Common myeloid progenitor, CD34-positive (primary cell): ENCODE measurements around the gene GNAL.

Experiments
- CTCF ChIA-PET: fragments of 350-600 bp; sonication (Branson Sonifier 250); formaldehyde crosslinking; loops from one replicate; lab custom pipeline; 2021; ENCODE audit warnings: antibody characterized with exemption; lab: Charles Lee
- POLR2A ChIA-PET: fragments of 350-600 bp; sonication (Branson Sonifier 250); formaldehyde crosslinking; loops from one replicate; lab custom pipeline; 2021; ENCODE audit warnings: antibody characterized with exemption; lab: Charles Lee
- DNase-seq, 3 donors: peaks; one replicate each; pipeline versions ENCODE4 v3.0.0 to v3.0.0-alpha.2; 2013
- H3K27ac ChIP-seq, 2 experiments: 1 replicate in 1 of 2; 2 replicates in 1 of 2; pipeline ENCODE4 v1.7.0; 2013; ENCODE audit warnings: inconsistent platforms in 2 of 2, low read length in 2 of 2, mild to moderate bottlenecking in 2 of 2, low read depth in 1 of 2, moderate library complexity in 1 of 2; ENCODE audit not compliant: severe bottlenecking in 2 of 2, insufficient read depth in 1 of 2, poor library complexity in 1 of 2
- H3K27me3 ChIP-seq, 5 experiments: replicated peaks in 2 of 5; 1 replicate in 3 of 5; 2 replicates in 2 of 5; pipeline versions ENCODE4 v1.6.1 to v1.7.0; 2013; ENCODE audit warnings: low read length in 4 of 5, mild to moderate bottlenecking in 2 of 5, moderate library complexity in 2 of 5, inconsistent platforms in 1 of 5; ENCODE audit not compliant: insufficient read depth in 5 of 5, control insufficient read depth in 4 of 5
- H3K36me3 ChIP-seq, 4 experiments: 1 replicate in 2 of 4; 2 replicates in 2 of 4; pipeline versions ENCODE4 v1.6.1 to v1.7.0; 2013; ENCODE audit warnings: low read length in 3 of 4, control low read depth in 1 of 4, mild to moderate bottlenecking in 1 of 4; ENCODE audit not compliant: control insufficient read depth in 4 of 4, insufficient read depth in 4 of 4
- H3K4me1 ChIP-seq, 4 experiments: 1 replicate in 3 of 4; 2 replicates in 1 of 4; pipeline versions ENCODE4 v1.6.1 to v1.7.1; 2013; ENCODE audit warnings: low read length in 3 of 4, mild to moderate bottlenecking in 3 of 4, control low read depth in 1 of 4, inconsistent platforms in 1 of 4, moderate library complexity in 1 of 4; ENCODE audit not compliant: control insufficient read depth in 4 of 4, insufficient read depth in 4 of 4; ENCODE audit errors: control extremely low read depth in 1 of 4
- H3K4me3 ChIP-seq, 7 experiments: 1 replicate in 4 of 7; 2 replicates in 3 of 7; pipeline versions ENCODE4 v1.5.1 to v1.7.0; 2013; ENCODE audit warnings: mild to moderate bottlenecking in 7 of 7, low read length in 6 of 7, moderate library complexity in 6 of 7, inconsistent platforms in 2 of 7, low read depth in 2 of 7, control low read depth in 1 of 7; ENCODE audit not compliant: insufficient read depth in 4 of 7, control insufficient read depth in 1 of 7; ENCODE audit errors: extremely low read depth in 1 of 7
- H3K9me3 ChIP-seq, 5 experiments: 1 replicate in 4 of 5; 2 replicates in 1 of 5; pipeline versions ENCODE4 v1.6.1 to v1.7.1; 2013; ENCODE audit warnings: low read length in 4 of 5, mild to moderate bottlenecking in 2 of 5, inconsistent platforms in 1 of 5, low read depth in 1 of 5, moderate library complexity in 1 of 5; ENCODE audit not compliant: control insufficient read depth in 4 of 5, insufficient read depth in 2 of 5; ENCODE audit errors: control extremely low read depth in 1 of 5
- WGBS: methylation state at CpG from one replicate; pipeline ENCODE4 v1.1.5; 2013; ENCODE audit not compliant: insufficient coverage; 5-methylcytosine and 5-hydroxymethylcytosine counted together

Gene GNAL

DNA sequence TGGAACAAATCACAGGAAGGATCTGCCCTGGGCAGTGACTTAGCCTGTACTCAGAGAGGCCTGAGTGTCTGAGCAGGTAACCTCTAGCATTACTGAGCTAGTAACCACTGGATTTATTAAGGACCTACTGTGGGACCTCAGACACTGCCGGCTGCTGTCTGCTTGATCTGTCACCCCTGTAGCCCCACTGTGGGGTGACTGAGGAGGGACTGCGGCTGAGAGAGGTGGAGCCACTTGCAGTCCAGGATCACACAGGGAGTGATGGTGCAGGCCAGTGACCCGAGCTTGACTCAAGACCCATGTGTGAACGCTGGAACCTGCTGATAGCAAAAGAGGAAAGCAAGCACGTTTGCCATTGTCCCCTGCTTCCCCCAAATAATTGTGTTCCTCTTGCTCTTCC, 177.7 kb downstream of the GNAL start:
- Histone ChIP-seq H3K27me3 (peaks cover 0 to 13% (median under 1%) of the 10 kb centered on the region in 5 experiments), H3K9me3 (no peaks in the 10 kb centered on the region), H3K4me1 (peaks cover 0 to 2% (median 0%) of the 10 kb centered on the region in 4 experiments), H3K27ac (no peak overlapping the region), H3K36me3 (no peaks in the 10 kb centered on the region), H3K4me3 (no peak overlapping the region)
- CTCF ChIA-PET: interaction anchor here (0.9 kb wide), 1 partner anchor 13 kb away, joined by 4 read pairs; no protein-coding TSS in a partner anchor
- no peak for DNase-seq
- POLR2A ChIA-PET: no interaction called here
- 71% methylated on average over 5 of the region's 5 CpGs for WGBS

DNA sequence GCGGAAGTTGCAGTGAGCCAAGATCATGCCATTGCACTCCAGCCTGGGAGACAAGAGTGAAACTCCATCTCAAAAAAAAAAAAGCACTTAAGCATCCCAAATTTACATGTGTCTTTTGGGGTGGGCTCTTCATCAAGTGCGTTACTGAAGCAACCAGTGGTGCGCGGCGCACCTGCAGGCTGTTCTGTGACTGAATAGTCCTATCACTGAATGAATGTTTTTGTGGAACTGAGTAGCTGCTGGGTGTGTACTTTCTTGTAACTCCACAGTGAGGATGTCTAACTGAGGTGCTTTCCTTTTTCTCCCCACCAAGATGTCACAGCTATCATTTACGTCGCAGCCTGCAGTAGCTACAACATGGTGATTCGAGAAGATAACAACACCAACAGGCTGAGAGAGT, 179.2 kb downstream of the GNAL start:
- Histone ChIP-seq H3K4me1 (peaks cover 0 to 2% (median 0%) of the 10 kb centered on the region in 4 experiments), H3K4me3 (no peak overlapping the region), H3K27me3 (peaks cover 0 to 10% (median 0%) of the 10 kb centered on the region in 5 experiments), H3K9me3 (no peaks in the 10 kb centered on the region), H3K36me3 (no peaks in the 10 kb centered on the region), H3K27ac (no peak overlapping the region)
- WGBS: 99% methylated on average over 7 of the region's 8 CpGs
- ChIA-PET CTCF (interaction anchor here (1.0 kb wide), 1 partner anchor 70 kb away, joined by 3 read pairs; no protein-coding TSS in a partner anchor), POLR2A (no interaction called here)
- no peak for DNase-seq

DNA sequence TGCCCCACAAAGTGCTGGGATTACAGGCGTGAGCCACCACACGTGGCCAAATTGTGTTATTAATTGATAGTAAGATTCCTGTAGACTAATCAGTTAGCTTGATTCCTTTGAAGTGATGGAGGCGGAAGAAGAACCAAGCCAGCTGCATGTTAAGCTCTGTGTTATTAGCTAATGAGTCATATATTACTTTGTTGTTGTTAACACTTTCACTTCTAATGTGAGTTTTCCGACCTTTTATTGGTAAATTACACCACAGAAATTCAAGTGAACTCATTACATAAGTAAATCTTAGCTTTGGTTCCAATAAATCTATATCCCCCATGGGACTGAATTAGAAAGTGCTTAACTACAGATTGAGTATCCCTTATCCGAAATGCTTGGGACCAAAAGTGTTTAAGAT, 182.4 kb downstream of the GNAL start:
- no peaks in the 10 kb centered on the region for H3K36me3 ChIP-seq
- ChIA-PET POLR2A (no interaction called here), CTCF (interaction anchor here (1.3 to 3.4 kb wide), 4 partner anchors 125 to 138 kb away, joined by 3 to 11 read pairs (median 5); no protein-coding TSS in a partner anchor)
- no peaks in the 10 kb centered on the region for H3K9me3 ChIP-seq
- H3K27ac ChIP-seq: no peak overlapping the region
- DNase-seq: no peak
- no peak overlapping the region for H3K4me3 ChIP-seq
- no peaks in the 10 kb centered on the region for H3K4me1 ChIP-seq
- peaks cover 0 to 2% (median 0%) of the 10 kb centered on the region in 5 experiments for H3K27me3 ChIP-seq
- WGBS: 81% methylated on average over 3 of the region's 5 CpGs

DNA sequence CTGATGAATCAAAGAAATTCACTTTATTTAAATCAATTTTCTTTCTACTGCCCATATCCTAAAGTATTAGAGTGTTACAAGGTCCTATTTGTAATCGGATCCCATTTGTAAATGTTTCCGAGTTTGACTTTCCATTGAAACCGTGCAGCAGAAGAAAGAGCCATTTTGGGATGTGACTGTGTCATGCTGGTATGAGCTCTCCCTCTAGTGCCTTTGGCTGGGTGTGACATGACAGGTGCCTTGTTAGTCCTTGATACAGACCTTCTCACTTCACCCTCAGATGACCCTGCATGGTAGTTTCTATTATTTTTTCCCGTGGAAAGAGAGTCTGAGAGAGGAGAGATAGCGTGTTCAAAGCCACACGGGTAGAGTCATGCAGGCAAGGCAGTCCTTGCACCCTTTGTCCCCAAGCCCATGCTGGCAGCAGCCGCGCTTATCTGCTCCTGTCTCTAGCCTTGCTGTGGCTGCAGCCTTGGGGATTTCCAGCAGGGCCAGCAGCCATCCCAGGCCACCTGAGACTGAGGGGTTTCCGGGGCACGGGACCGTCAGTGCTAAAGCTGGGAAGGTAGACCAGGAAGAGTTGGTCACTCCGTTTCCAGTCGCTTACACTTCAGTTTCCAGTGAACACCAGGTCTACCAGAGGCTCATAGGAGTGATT, 183.5 kb downstream of the GNAL start:
- POLR2A ChIA-PET: no interaction called here
- DNase-seq: peak; percentile 34 to 48 (median 45)

DNA sequence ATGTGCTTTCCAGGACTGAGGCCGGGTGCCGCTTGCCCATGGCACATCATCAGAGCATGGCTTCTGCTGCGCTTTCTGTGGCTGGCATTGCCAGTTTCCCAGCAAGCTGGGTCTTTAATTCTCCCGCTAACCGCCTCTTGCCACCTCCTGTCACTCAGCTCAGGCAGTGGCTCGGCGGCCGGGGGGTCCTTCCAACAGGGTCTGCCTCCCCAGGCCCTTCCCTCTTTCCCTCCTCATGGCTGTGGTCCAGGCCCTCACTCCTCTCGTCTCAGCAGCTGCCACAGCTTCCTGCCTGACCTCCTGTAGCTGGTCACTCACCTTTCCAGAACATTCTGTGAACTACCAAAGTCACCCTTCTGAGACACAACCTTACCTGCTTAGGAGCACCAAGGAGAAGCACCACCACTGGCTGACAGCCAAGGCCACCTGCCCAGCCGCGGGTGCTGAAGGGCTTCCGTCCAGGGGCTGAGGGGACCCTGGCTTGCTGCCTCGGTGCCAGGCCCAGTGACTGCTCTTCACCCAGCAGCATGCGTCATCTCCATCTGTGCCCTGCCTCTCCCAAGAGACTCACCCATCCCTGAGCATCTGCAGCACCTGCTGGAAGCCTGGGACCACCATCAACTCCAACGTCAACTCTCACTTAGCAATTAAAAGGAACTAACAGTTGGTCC, 184.7 kb downstream of the GNAL start:
- POLR2A ChIA-PET: no interaction called here
- WGBS: 85% methylated on average over 14 of the region's 15 CpGs
- CTCF ChIA-PET: interaction anchor here (0.8 to 3.4 kb wide), 3 partner anchors 18 to 137 kb away, joined by 3 to 11 read pairs (median 3); no protein-coding TSS in a partner anchor
- Histone ChIP-seq H3K4me1 (no peaks in the 10 kb centered on the region), H3K27ac (no peak overlapping the region), H3K36me3 (no peaks in the 10 kb centered on the region), H3K27me3 (peaks cover 0 to 2% (median 0%) of the 10 kb centered on the region in 5 experiments), H3K9me3 (no peaks in the 10 kb centered on the region), H3K4me3 (no peak overlapping the region)
- no peak for DNase-seq

More for the DNA sequence above, 183.5 kb downstream of the GNAL start:
- Histone ChIP-seq H3K27ac (no peak overlapping the region), H3K4me1 (no peaks in the 10 kb centered on the region), H3K36me3 (no peaks in the 10 kb centered on the region), H3K4me3 (no peak overlapping the region), H3K27me3 (peaks cover 0 to 2% (median 0%) of the 10 kb centered on the region in 5 experiments), H3K9me3 (no peaks in the 10 kb centered on the region)
- WGBS: 79% methylated on average over 12 of the region's 13 CpGs
- CTCF ChIA-PET: interaction anchor here (0.6 to 3.4 kb wide), 4 partner anchors 17 to 891 kb away, joined by 3 to 11 read pairs (median 3); no protein-coding TSS in a partner anchor

DNA sequence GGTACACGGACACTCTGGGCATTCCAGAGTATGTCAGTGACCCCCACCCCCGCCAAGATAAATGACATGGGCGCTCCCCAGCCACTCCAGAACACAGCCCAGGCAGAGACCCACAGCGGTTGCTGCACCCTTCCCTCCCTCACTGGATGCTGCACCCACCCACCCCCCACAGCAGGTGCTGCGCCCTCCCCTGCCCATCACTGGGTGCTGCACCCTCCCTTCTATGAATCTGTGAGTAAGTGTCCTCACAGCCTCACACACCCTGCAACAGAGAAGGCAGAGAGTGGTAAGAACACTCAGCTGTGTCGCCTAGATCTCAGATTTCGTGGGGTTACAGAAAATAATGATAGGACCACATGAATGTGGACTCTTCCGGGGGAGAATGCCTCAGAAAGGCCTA, 185.6 kb downstream of the GNAL start:
- H3K9me3 ChIP-seq: no peaks in the 10 kb centered on the region
- 84% methylated on average over 2 of the region's 8 CpGs for WGBS
- DNase-seq: no peak
- peaks cover 0 to 2% (median 0%) of the 10 kb centered on the region in 5 experiments for H3K27me3 ChIP-seq
- no peaks in the 10 kb centered on the region for H3K4me1 ChIP-seq
- no peaks in the 10 kb centered on the region for H3K36me3 ChIP-seq
- ChIA-PET POLR2A (no interaction called here), CTCF (interaction anchor here (0.7 to 1.6 kb wide), 3 partner anchors 12 to 41 kb away, joined by 3 read pairs; no protein-coding TSS in a partner anchor)
- H3K4me3 ChIP-seq: no peak overlapping the region
- H3K27ac ChIP-seq: no peak overlapping the region
